Trophoblast cell (in vitro differentiated cells and primary cell): ENCODE data around the gene CDK18.

Experiments
- DNase-seq, 2 donors: peaks; one replicate each; pipeline ENCODE4 v3.0.0-alpha.2; 2016
- H2AFZ ChIP-seq: 2 replicates; pipeline ENCODE4 v1.6.1; 2013; ENCODE audit warnings: low read length, moderate library complexity, mild to moderate bottlenecking; ENCODE audit not compliant: insufficient read depth, poor library complexity
- H2AK5ac ChIP-seq: 2 replicates; pipeline ENCODE4 v1.6.1; 2013; ENCODE audit warnings: mild to moderate bottlenecking, low read length
- H2BK120ac ChIP-seq: 2 replicates; pipeline ENCODE4 v1.6.1; 2013; ENCODE audit warnings: low read length, mild to moderate bottlenecking, moderate library complexity; ENCODE audit not compliant: insufficient read depth, poor library complexity
- H2BK12ac ChIP-seq: 2 replicates; pipeline ENCODE4 v1.6.1; 2013; ENCODE audit warnings: mild to moderate bottlenecking, low read length, moderate library complexity
- H2BK5ac ChIP-seq: 2 replicates; pipeline ENCODE4 v1.6.1; 2013; ENCODE audit warnings: low read length, low read depth, moderate library complexity, mild to moderate bottlenecking; ENCODE audit not compliant: poor library complexity
- H3K14ac ChIP-seq: 2 replicates; pipeline ENCODE4 v1.6.1; 2013; ENCODE audit warnings: mild to moderate bottlenecking, low read length
- H3K18ac ChIP-seq: 2 replicates; pipeline ENCODE4 v1.6.1; 2013; ENCODE audit warnings: mild to moderate bottlenecking, low read length
- H3K23ac ChIP-seq: 2 replicates; pipeline ENCODE4 v1.6.1; 2013; ENCODE audit warnings: low read length
- H3K27ac ChIP-seq: 2 replicates; pipeline ENCODE4 v1.5.1; 2013; ENCODE audit warnings: low read depth, mild to moderate bottlenecking, inconsistent platforms, low read length, moderate library complexity
- H3K27me3 ChIP-seq: 2 replicates; pipeline ENCODE4 v1.6.1; 2013; ENCODE audit warnings: inconsistent platforms, mild to moderate bottlenecking, low read length, moderate library complexity; ENCODE audit not compliant: insufficient read depth
- H3K36me3 ChIP-seq, 2 experiments: 1 replicate in 1 of 2; 2 replicates in 1 of 2; pipeline ENCODE4 v1.6.1; 2013; ENCODE audit warnings: low read length in 2 of 2, mild to moderate bottlenecking in 2 of 2, moderate library complexity in 1 of 2; ENCODE audit not compliant: insufficient read depth in 2 of 2, control insufficient read depth in 1 of 2
- H3K4ac ChIP-seq: 2 replicates; pipeline ENCODE4 v1.6.1; 2013; ENCODE audit warnings: low read depth, mild to moderate bottlenecking, low read length, moderate library complexity
- H3K4me1 ChIP-seq, 2 experiments: 1 replicate in 1 of 2; 2 replicates in 1 of 2; pipeline ENCODE4 v1.6.1; 2013; ENCODE audit warnings: low read length in 2 of 2, mild to moderate bottlenecking in 2 of 2, moderate library complexity in 1 of 2; ENCODE audit not compliant: insufficient read depth in 2 of 2, control insufficient read depth in 1 of 2
- H3K4me2 ChIP-seq: 2 replicates; pipeline ENCODE4 v1.6.1; 2013; ENCODE audit warnings: inconsistent platforms, mild to moderate bottlenecking, low read length, moderate library complexity
- H3K4me3 ChIP-seq: 2 replicates; pipeline ENCODE4 v1.5.1; 2013; ENCODE audit warnings: mild to moderate bottlenecking, low read depth, low read length, inconsistent platforms
- H3K79me1 ChIP-seq: one replicate; pipeline ENCODE4 v1.6.1; 2013; ENCODE audit warnings: low read length
- H3K79me2 ChIP-seq: 2 replicates; pipeline ENCODE4 v1.6.1; 2013; ENCODE audit warnings: low read length, mild to moderate bottlenecking; ENCODE audit not compliant: control insufficient read depth, insufficient read depth, poor library complexity
- H3K9ac ChIP-seq: 2 replicates; pipeline ENCODE4 v1.6.1; 2013; ENCODE audit warnings: mild to moderate bottlenecking, low read length
- H3K9me3 ChIP-seq: 2 replicates; pipeline ENCODE4 v1.6.1; 2013; ENCODE audit warnings: low read depth, mild to moderate bottlenecking, control low read depth, inconsistent platforms, low read length; ENCODE audit not compliant: insufficient read depth
- H4K12ac ChIP-seq: 2 replicates; pipeline ENCODE4 v1.6.1; 2013; ENCODE audit warnings: low read depth, mild to moderate bottlenecking, low read length, moderate library complexity
- H4K8ac ChIP-seq: 2 replicates; pipeline ENCODE4 v1.6.1; 2013; ENCODE audit warnings: low read depth, mild to moderate bottlenecking, low read length, moderate library complexity
- H4K91ac ChIP-seq: one replicate; pipeline ENCODE4 v1.6.1; 2013; ENCODE audit warnings: low read depth, mild to moderate bottlenecking, low read length, moderate library complexity
- WGBS: extraction: QIAGEN DNeasy Blood & Tissue Kit; methylation state at CpG from one replicate; pipeline ENCODE4 v1.1.7; 2013; ENCODE audit warnings: missing lambda C conversion rate; ENCODE audit not compliant: insufficient read length, insufficient coverage; ENCODE audit errors: extremely low coverage; 5-methylcytosine and 5-hydroxymethylcytosine counted together

The CDK18 gene

GRCh38 chr1:205523261-205523890 is 18.9 kb downstream of the CDK18 start:
- no peaks in the 10 kb centered on the region for H3K79me2 ChIP-seq
- no peak overlapping the region for H3K9ac ChIP-seq
- peaks cover 0 to 5% of the 10 kb centered on the region in 2 experiments for H3K4me1 ChIP-seq
- no peak overlapping the region for H2BK12ac ChIP-seq
- H3K4ac ChIP-seq, result no peak overlapping the region
- H3K9me3 ChIP-seq, result no peaks in the 10 kb centered on the region
- H3K79me1 ChIP-seq, result no peaks in the 10 kb centered on the region
- DNase-seq, result no peak
- no peak overlapping the region for H2BK5ac ChIP-seq
- no peaks in the 10 kb centered on the region for H3K27me3 ChIP-seq
- H3K14ac ChIP-seq, result no peak overlapping the region
- H3K4me3 ChIP-seq, result no peak overlapping the region
- no peak overlapping the region for H3K27ac ChIP-seq
- no peak overlapping the region for H3K23ac ChIP-seq
- H4K8ac ChIP-seq, result no peak overlapping the region
- H4K91ac ChIP-seq, result no peak overlapping the region
- H3K36me3 ChIP-seq, result peaks cover 10 to 13% of the 10 kb centered on the region in 2 experiments
- no peak overlapping the region for H2AFZ ChIP-seq
- no peak overlapping the region for H2BK120ac ChIP-seq
- no peak overlapping the region for H3K4me2 ChIP-seq
- H2AK5ac ChIP-seq, result no peak overlapping the region
- no peak overlapping the region for H3K18ac ChIP-seq
- no peak overlapping the region for H4K12ac ChIP-seq
- no CpG with 5 or more reads among the region's 16 CpGs for WGBS

DNA sequence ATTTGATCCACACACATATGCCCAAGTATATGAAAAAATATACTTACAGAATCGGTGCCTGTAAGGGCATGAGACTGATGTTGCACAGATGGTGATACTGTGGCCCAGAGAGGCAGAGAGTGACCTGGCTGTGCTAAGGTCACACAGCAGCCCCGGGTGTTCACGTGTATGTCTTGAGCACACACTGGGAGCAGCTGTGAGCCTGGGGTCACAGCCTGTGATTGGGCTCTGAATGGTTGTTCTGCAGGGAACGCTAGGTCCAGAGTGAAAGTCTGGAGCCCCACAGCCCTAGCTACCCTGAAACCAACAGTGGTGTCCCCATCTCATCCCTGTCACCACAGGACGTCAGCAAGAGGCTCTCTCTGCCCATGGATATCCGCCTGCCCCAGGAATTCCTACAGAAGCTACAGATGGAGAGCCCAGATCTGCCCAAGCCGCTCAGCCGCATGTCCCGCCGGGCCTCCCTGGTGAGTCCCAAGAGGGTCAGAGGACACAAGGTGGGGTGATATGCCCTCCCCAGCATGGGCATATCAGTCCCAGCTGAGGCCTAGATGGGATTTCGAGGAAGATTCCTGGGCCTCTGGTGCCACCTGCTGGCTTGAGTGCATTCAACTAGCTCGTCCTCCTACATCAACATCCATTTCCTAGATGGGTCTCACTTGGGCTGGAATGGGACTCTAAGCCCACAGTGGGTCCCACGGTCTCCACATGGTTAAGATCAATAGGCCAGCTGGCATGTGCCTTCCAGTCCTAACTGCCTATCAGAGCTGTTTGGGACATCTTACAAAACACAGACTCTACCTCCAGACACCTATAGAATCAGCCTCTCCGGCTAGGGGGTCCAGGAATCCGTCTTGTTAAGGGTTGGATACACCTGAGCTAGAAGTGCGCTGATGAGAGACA is 19.7 kb downstream of the CDK18 start:
- H2AFZ ChIP-seq, result no peak overlapping the region
- H3K36me3 ChIP-seq, result peaks cover 10 to 13% of the 10 kb centered on the region in 2 experiments
- H3K4ac ChIP-seq, result no peak overlapping the region
- H3K9me3 ChIP-seq, result no peaks in the 10 kb centered on the region
- no peaks in the 10 kb centered on the region for H3K79me2 ChIP-seq
- H2BK12ac ChIP-seq, result no peak overlapping the region
- H3K4me3 ChIP-seq, result no peak overlapping the region
- no peak overlapping the region for H4K91ac ChIP-seq
- H4K8ac ChIP-seq, result no peak overlapping the region
- H4K12ac ChIP-seq, result no peak overlapping the region
- no CpG with 5 or more reads among the region's 16 CpGs for WGBS
- no peak overlapping the region for H2BK120ac ChIP-seq
- no peak overlapping the region for H3K9ac ChIP-seq
- H3K4me2 ChIP-seq, result no peak overlapping the region
- peaks cover 0 to 5% of the 10 kb centered on the region in 2 experiments for H3K4me1 ChIP-seq
- no peak overlapping the region for H2BK5ac ChIP-seq
- H3K79me1 ChIP-seq, result no peaks in the 10 kb centered on the region
- H3K27ac ChIP-seq, result no peak overlapping the region
- H3K27me3 ChIP-seq, result no peaks in the 10 kb centered on the region
- no peak overlapping the region for H3K14ac ChIP-seq
- H3K18ac ChIP-seq, result no peak overlapping the region
- no peak overlapping the region for H3K23ac ChIP-seq
- no peak overlapping the region for H2AK5ac ChIP-seq
- peak; percentile 66 to 87 for DNase-seq

DNA sequence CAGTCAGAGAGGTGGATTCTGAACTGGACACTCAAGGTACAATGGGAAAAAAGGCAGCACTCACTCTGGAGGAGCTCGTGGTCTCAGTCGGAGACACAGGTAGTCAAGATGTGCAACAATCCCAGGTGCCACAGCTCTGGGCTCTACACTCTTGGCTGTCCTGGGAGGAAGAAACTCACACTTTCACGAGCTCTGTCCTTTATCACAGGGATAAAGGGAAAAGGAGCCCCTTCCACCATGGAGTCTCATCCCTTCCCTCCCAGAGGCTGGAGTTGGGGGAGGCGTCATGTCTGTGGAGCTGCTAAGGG is 20.3 kb downstream of the CDK18 start:
- H2BK5ac ChIP-seq, result no peak overlapping the region
- H3K27me3 ChIP-seq, result no peaks in the 10 kb centered on the region
- no peak overlapping the region for H2AK5ac ChIP-seq
- H3K4ac ChIP-seq, result no peak overlapping the region
- H3K18ac ChIP-seq, result no peak overlapping the region
- H2AFZ ChIP-seq, result no peak overlapping the region
- no peak overlapping the region for H3K23ac ChIP-seq
- no peak overlapping the region for H3K27ac ChIP-seq
- H3K4me3 ChIP-seq, result no peak overlapping the region
- WGBS, result no CpG with 5 or more reads among the region's 4 CpGs
- no peaks in the 10 kb centered on the region for H3K9me3 ChIP-seq
- no peaks in the 10 kb centered on the region for H3K79me1 ChIP-seq
- peaks cover 14 to 18% of the 10 kb centered on the region in 2 experiments for H3K36me3 ChIP-seq
- H4K12ac ChIP-seq, result no peak overlapping the region
- no peaks in the 10 kb centered on the region for H3K4me1 ChIP-seq
- H2BK120ac ChIP-seq, result no peak overlapping the region
- no peak overlapping the region for H4K91ac ChIP-seq
- no peak overlapping the region for H3K14ac ChIP-seq
- H4K8ac ChIP-seq, result no peak overlapping the region
- no peak overlapping the region for H3K9ac ChIP-seq
- H3K4me2 ChIP-seq, result no peak overlapping the region
- no peaks in the 10 kb centered on the region for H3K79me2 ChIP-seq
- H2BK12ac ChIP-seq, result no peak overlapping the region
- DNase-seq, result no peak

GRCh38 chr1:205525495-205526285 is 21.2 kb downstream of the CDK18 start:
- no peak overlapping the region for H4K12ac ChIP-seq
- no peak overlapping the region for H4K8ac ChIP-seq
- H3K4me1 ChIP-seq, result no peaks in the 10 kb centered on the region
- H3K79me2 ChIP-seq, result no peaks in the 10 kb centered on the region
- H3K4me3 ChIP-seq, result no peak overlapping the region
- no peak overlapping the region for H4K91ac ChIP-seq
- no peak overlapping the region for H2BK5ac ChIP-seq
- H3K36me3 ChIP-seq, result peaks cover 18 to 23% of the 10 kb centered on the region in 2 experiments
- H3K27ac ChIP-seq, result no peak overlapping the region
- no peak overlapping the region for H2BK12ac ChIP-seq
- no peaks in the 10 kb centered on the region for H3K9me3 ChIP-seq
- H3K4ac ChIP-seq, result no peak overlapping the region
- no peak overlapping the region for H2BK120ac ChIP-seq
- H3K4me2 ChIP-seq, result no peak overlapping the region
- H3K14ac ChIP-seq, result no peak overlapping the region
- no peak overlapping the region for H2AFZ ChIP-seq
- H3K9ac ChIP-seq, result no peak overlapping the region
- H3K79me1 ChIP-seq, result no peaks in the 10 kb centered on the region
- WGBS, result no CpG with 5 or more reads among the region's 18 CpGs
- DNase-seq, result no peak
- H3K23ac ChIP-seq, result no peak overlapping the region
- H3K18ac ChIP-seq, result no peak overlapping the region
- no peaks in the 10 kb centered on the region for H3K27me3 ChIP-seq
- no peak overlapping the region for H2AK5ac ChIP-seq
